ENCODE data around the gene TNFRSF19. TPM values are rescaled to one million over a fixed set of nuclear protein-coding genes. Genes with fewer than 3 reads are reported as not detected.

TNFRSF19 gene
- total and polyA plus RNA-seq, 2 of the 13 experiments (the other 11 are each of a cell fraction or from before 2014, with no cell fraction given), result 75.3 to 77.7 TPM

DNA sequence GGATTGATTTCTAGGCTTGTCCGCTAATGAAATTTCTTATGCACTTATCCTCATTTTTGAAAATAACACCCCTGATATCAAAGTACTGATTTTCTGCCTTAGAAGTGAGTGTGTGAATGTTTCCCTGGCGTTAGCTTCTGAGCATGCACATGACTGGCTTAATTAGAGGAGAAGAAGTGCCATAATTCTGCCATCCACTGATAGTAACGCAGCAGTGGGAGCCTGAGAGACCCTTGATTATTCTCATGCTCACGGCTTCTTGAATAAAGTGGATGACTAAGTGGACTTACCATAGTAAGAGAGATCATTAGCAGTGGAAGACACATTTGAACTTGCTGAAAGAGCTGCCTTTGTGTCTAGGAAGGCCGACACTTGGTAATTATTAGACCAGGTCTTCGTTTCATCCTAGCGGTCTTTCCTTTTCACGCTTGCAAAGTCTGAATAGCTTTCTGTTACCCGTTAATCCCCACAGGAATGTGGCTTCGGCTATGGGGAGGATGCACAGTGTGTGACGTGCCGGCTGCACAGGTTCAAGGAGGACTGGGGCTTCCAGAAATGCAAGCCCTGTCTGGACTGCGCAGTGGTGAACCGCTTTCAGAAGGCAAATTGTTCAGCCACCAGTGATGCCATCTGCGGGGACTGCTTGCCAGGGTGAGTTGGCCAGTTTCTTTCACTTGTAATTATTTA is 45.3 kb downstream of the TNFRSF19 start (continued):
- TF ChIP-seq, protein P1, sequence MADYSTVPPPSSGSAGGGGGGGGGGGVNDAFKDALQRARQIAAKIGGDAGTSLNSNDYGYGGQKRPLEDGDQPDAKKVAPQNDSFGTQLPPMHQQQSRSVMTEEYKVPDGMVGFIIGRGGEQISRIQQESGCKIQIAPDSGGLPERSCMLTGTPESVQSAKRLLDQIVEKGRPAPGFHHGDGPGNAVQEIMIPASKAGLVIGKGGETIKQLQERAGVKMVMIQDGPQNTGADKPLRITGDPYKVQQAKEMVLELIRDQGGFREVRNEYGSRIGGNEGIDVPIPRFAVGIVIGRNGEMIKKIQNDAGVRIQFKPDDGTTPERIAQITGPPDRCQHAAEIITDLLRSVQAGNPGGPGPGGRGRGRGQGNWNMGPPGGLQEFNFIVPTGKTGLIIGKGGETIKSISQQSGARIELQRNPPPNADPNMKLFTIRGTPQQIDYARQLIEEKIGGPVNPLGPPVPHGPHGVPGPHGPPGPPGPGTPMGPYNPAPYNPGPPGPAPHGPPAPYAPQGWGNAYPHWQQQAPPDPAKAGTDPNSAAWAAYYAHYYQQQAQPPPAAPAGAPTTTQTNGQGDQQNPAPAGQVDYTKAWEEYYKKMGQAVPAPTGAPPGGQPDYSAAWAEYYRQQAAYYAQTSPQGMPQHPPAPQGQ (CRISPR knock-in tag; IDR thresholded peaks at IDR 0.05; ENCODE audit: borderline replicate concordance), result no peak
- TF ChIP-seq CC2D1A (CRISPR knock-in tag; IDR thresholded peaks at IDR 0.05) (no peak), RFXAP (CRISPR knock-in tag; IDR thresholded peaks at IDR 0.05; ENCODE audit: borderline replicate concordance) (no peak), GATA4 (IDR thresholded peaks at IDR 0.05; ENCODE audit: borderline replicate concordance, low read depth) (no peak), ZNF354B (CRISPR knock-in tag; IDR thresholded peaks at IDR 0.05) (no peak), TFDP2 (CRISPR knock-in tag; IDR thresholded peaks at IDR 0.05) (peak; percentile 45; the same call in 1 of the 2 replicates), NBN (conservative IDR thresholded peaks at IDR 0.05) (no peak), ZNF781 (CRISPR knock-in tag; IDR thresholded peaks at IDR 0.05; ENCODE audit: borderline replicate concordance, not compliant biosample characterization) (no peak), ZNF687 (CRISPR knock-in tag; IDR thresholded peaks at IDR 0.05) (peak; percentile 88), CBFB (CRISPR knock-in tag; IDR thresholded peaks at IDR 0.05) (peak; percentile 75; the same call in 1 of the 2 replicates), TBX3 (IDR thresholded peaks at IDR 0.05; ENCODE audit: borderline replicate concordance) (peak; percentile 83; the same call in 1 of the 2 replicates), MYPOP (CRISPR knock-in tag; IDR thresholded peaks at IDR 0.05) (no peak), ZFYVE20 (CRISPR knock-in tag; IDR thresholded peaks at IDR 0.05; ENCODE audit: borderline replicate concordance, low read depth) (no peak), AKAP8 (CRISPR knock-in tag; IDR thresholded peaks at IDR 0.05) (no peak), CREB1 (IDR thresholded peaks at IDR 0.05) (no peak), CREB1 (CRISPR knock-in tag; IDR thresholded peaks at IDR 0.05) (peak; percentile 82), ZNF816 (CRISPR knock-in tag; IDR thresholded peaks at IDR 0.05; ENCODE audit: borderline replicate concordance) (no peak), ZMYM4 (CRISPR knock-in tag; IDR thresholded peaks at IDR 0.05) (peak; percentile 88), MIER3 (CRISPR knock-in tag; IDR thresholded peaks at IDR 0.05; ENCODE audit: borderline replicate concordance) (peak; percentile 74; the same call in 1 of the 2 replicates), NR3C1 (CRISPR knock-in tag; IDR thresholded peaks at IDR 0.05) (no peak), ZNF234 (CRISPR knock-in tag; conservative IDR thresholded peaks at IDR 0.05) (no peak), TARDBP (CRISPR knock-in tag; IDR thresholded peaks at IDR 0.05) (peak; percentile 88)
